Ramos (cell line): Measurements from ENCODE around the gene SPRED3.

Experiments used
- in situ Hi-C: fragments of 300-500 bp; cut with MboI; formaldehyde crosslinking; loops from one replicate; pipeline ENCODE4 v1.14.3; 2022; ENCODE audit warnings: low sequenced_read_pairs; ENCODE audit not compliant: unreplicated experiment

The SPRED3 gene

GRCh38 chr19:38437917-38438316 lies 49.4 kb downstream of the SPRED3 start:
- in situ Hi-C loops = no loop called here

- in situ Hi-C loops = no loop called here
Observed at GRCh38 chr19:38440592-38440991, 52.1 kb downstream of the SPRED3 start.

- in situ Hi-C loops = no loop called here
Observed at GRCh38 chr19:38441657-38442348, 53.3 kb downstream of the SPRED3 start.

- in situ Hi-C loops = no loop called here
Observed at GRCh38 chr19:38442736-38443135, 54.2 kb downstream of the SPRED3 start.

- in situ Hi-C loops = no loop called here
Observed at GRCh38 chr19:38443458-38443999, 55.0 kb downstream of the SPRED3 start.

GRCh38 chr19:38444026-38444425 lies 55.5 kb downstream of the SPRED3 start:
- in situ Hi-C loops = no loop called here

- in situ Hi-C loops = no loop called here
Observed at GRCh38 chr19:38445362-38445761, 56.9 kb downstream of the SPRED3 start.

GRCh38 chr19:38448225-38448624 lies 59.7 kb downstream of the SPRED3 start:
- in situ Hi-C loops = no loop called here
